ENCODE results near the gene SYNE1. TPM values are rescaled to one million over a fixed set of nuclear protein-coding genes. Genes with fewer than 3 reads are reported as not detected.

SYNE1 gene
- total RNA-seq, 1 donor from 2014 or later, result 24.9 TPM

GRCh38 chr6:152404086-152404857 is 232.9 kb downstream of the SYNE1 start:
- Mint-ChIP-seq H3K27ac (ENCODE audit: unreplicated experiment) (no peak overlapping the region), H3K4me3 (no peak overlapping the region), H3K4me1 (no peaks in the 10 kb centered on the region), H3K27me3 (ENCODE audit: low read depth) (no peaks in the 10 kb centered on the region), H3K36me3 (ENCODE audit: low read depth) (no peaks in the 10 kb centered on the region), H3K9me3 (no peaks in the 10 kb centered on the region)
- DNase-seq (ENCODE audit: low read depth, low spot score), result no peak
- no peak for TF ChIP-seq CTCF (conservative IDR thresholded peaks at IDR 0.05)

GRCh38 chr6:152402791-152403190 is 234.4 kb downstream of the SYNE1 start:
- no peaks in the 10 kb centered on the region for H3K27me3 Mint-ChIP-seq (ENCODE audit: low read depth)
- no peak overlapping the region for H3K4me3 Mint-ChIP-seq
- H3K27ac Mint-ChIP-seq (ENCODE audit: unreplicated experiment), result no peak overlapping the region
- H3K36me3 Mint-ChIP-seq (ENCODE audit: low read depth), result no peaks in the 10 kb centered on the region
- no peak for DNase-seq (ENCODE audit: low read depth, low spot score)
- H3K4me1 Mint-ChIP-seq, result no peaks in the 10 kb centered on the region
- no peaks in the 10 kb centered on the region for H3K9me3 Mint-ChIP-seq
- TF ChIP-seq CTCF (conservative IDR thresholded peaks at IDR 0.05), result no peak

GRCh38 chr6:152401978-152402377 is 235.2 kb downstream of the SYNE1 start:
- Mint-ChIP-seq H3K27me3 (ENCODE audit: low read depth) (no peaks in the 10 kb centered on the region), H3K4me1 (no peaks in the 10 kb centered on the region), H3K27ac (ENCODE audit: unreplicated experiment) (no peak overlapping the region), H3K4me3 (no peak overlapping the region), H3K9me3 (no peaks in the 10 kb centered on the region), H3K36me3 (ENCODE audit: low read depth) (no peaks in the 10 kb centered on the region)
- no peak for DNase-seq (ENCODE audit: low read depth, low spot score)
- TF ChIP-seq CTCF (conservative IDR thresholded peaks at IDR 0.05), result no peak

- Mint-ChIP-seq H3K9me3 (no peaks in the 10 kb centered on the region), H3K36me3 (ENCODE audit: low read depth) (no peaks in the 10 kb centered on the region), H3K4me1 (no peaks in the 10 kb centered on the region), H3K27ac (ENCODE audit: unreplicated experiment) (no peak overlapping the region), H3K27me3 (ENCODE audit: low read depth) (no peaks in the 10 kb centered on the region), H3K4me3 (no peak overlapping the region)
- DNase-seq (ENCODE audit: low read depth, low spot score), result no peak
- TF ChIP-seq CTCF (conservative IDR thresholded peaks at IDR 0.05), result no peak
These were observed 237.8 kb downstream of the SYNE1 start for GRCh38 chr6:152399399-152399798.

GRCh38 chr6:152398993-152399392 is 238.2 kb downstream of the SYNE1 start:
- DNase-seq (ENCODE audit: low read depth, low spot score), result no peak
- no peaks in the 10 kb centered on the region for H3K27me3 Mint-ChIP-seq (ENCODE audit: low read depth)
- H3K4me3 Mint-ChIP-seq, result no peak overlapping the region
- no peak for TF ChIP-seq CTCF (conservative IDR thresholded peaks at IDR 0.05)
- no peaks in the 10 kb centered on the region for H3K36me3 Mint-ChIP-seq (ENCODE audit: low read depth)
- H3K4me1 Mint-ChIP-seq, result no peaks in the 10 kb centered on the region
- no peaks in the 10 kb centered on the region for H3K9me3 Mint-ChIP-seq
- H3K27ac Mint-ChIP-seq (ENCODE audit: unreplicated experiment), result no peak overlapping the region

Data from neural crest cell (in vitro differentiated cells).